GM19240 (cell line): ENCODE data around the gene AEBP2.
"Not testable (repeated sequence)": the region's sequence is repeated elsewhere in the genome, so short reads cannot be mapped to it uniquely, and the experiment has no call there.

ENCODE experiments used
- DNase-seq: peaks from one replicate; pipeline ENCODE4 v3.0.0; 2011; ENCODE audit warnings: low spot score; ENCODE audit not compliant: insufficient read length

Gene AEBP2, protein sequence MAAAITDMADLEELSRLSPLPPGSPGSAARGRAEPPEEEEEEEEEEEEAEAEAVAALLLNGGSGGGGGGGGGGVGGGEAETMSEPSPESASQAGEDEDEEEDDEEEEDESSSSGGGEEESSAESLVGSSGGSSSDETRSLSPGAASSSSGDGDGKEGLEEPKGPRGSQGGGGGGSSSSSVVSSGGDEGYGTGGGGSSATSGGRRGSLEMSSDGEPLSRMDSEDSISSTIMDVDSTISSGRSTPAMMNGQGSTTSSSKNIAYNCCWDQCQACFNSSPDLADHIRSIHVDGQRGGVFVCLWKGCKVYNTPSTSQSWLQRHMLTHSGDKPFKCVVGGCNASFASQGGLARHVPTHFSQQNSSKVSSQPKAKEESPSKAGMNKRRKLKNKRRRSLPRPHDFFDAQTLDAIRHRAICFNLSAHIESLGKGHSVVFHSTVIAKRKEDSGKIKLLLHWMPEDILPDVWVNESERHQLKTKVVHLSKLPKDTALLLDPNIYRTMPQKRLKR

DNA sequence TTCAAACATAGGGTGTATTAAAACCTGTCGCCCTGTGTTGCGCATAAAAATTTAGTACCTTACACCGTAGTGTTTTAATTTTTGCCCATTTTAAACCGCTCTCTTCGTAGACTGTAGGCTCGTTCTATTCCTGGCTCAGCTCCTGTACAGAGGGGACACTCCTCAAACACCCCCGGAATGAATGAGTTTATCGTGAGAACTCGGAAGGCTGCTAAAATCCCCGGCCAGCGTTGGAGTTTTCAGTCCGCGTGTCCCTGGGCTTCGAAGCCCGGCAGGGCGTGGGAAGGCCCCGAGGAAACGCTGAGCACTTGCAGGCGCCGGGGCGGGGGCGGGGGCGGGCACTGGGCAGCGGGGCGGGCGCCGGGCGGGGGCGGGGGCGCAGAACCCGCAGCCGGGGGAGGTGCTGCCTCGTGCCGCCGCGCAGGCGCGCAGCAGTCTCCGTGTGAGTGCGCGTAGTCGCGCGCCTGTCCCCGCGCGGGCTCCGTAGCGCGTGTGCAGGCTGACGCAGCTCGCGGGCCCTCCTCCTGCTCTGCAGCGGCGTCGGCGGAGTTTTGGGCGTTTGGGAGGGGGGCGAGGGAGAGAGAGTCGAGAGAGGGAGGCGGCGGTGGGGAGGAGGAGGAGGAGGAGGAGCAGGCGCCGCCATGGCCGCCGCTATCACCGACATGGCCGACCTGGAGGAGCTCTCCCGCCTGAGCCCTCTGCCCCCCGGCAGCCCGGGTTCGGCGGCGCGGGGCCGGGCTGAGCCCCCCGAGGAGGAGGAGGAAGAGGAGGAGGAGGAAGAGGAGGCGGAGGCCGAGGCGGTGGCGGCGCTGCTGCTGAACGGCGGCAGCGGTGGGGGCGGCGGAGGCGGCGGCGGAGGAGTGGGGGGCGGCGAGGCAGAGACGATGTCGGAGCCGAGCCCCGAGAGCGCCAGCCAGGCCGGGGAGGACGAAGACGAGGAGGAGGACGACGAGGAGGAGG, at the start of gene AEBP2:
Gene AEBP2, plus strand, starts transcription at position 434 of the 960 bp plus-strand sequence. Its CDS starts 208 bp downstream, at position 642.
- DNase-seq: peak; percentile 73

DNA sequence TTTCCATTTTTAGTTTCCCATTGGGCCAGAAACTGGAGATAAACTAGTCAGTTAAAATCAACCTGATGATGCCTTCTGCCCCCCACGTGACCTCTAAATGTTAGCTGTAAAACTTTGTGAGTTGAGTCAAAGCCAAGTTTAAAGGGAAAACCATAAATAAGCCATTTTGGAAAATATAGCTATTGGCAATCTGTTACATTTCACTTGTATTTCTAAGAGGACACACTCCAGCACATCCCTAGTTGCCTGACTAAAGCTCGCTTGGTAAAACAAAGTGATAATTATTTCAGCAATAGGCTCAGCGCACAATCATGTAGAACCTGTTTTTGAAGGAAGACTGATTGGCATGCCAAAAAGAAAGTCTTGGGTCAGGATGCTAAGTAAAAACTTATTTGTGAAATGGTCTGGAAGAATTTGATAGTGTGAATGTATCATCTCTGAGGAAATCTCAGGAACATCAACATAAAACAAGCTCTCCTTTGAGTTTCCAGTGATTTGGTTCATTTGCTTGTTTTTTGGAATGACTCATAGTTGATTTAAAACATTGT, 49.2 kb upstream of the AEBP2 start:
- DNase-seq: no peak

- not testable (repeated sequence) for DNase-seq
Observed at GRCh38 chr12:19392644-19393043, 46.6 kb upstream of the AEBP2 start.

DNA sequence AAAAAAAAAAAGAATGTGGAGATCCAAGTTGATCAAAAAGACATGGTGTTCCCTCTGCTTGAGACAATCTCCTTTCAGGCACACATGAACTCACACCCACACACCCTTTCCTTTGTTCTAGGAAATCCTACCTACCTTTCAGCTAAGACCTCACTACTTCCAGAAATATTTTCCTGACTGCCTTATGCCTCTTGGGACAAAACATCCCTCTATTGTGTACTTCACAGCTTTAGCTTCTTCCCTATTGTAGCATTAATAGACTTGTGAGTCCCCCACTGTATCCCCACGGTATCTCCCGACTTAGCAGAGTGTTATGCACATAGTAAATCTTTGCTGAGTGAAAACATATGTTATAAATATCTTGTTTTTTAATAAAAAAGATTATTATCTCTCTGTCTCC, 44.9 kb upstream of the AEBP2 start:
- no peak for DNase-seq

- no peak for DNase-seq
Observed at GRCh38 chr12:19397534-19397933, 41.8 kb upstream of the AEBP2 start.

DNA sequence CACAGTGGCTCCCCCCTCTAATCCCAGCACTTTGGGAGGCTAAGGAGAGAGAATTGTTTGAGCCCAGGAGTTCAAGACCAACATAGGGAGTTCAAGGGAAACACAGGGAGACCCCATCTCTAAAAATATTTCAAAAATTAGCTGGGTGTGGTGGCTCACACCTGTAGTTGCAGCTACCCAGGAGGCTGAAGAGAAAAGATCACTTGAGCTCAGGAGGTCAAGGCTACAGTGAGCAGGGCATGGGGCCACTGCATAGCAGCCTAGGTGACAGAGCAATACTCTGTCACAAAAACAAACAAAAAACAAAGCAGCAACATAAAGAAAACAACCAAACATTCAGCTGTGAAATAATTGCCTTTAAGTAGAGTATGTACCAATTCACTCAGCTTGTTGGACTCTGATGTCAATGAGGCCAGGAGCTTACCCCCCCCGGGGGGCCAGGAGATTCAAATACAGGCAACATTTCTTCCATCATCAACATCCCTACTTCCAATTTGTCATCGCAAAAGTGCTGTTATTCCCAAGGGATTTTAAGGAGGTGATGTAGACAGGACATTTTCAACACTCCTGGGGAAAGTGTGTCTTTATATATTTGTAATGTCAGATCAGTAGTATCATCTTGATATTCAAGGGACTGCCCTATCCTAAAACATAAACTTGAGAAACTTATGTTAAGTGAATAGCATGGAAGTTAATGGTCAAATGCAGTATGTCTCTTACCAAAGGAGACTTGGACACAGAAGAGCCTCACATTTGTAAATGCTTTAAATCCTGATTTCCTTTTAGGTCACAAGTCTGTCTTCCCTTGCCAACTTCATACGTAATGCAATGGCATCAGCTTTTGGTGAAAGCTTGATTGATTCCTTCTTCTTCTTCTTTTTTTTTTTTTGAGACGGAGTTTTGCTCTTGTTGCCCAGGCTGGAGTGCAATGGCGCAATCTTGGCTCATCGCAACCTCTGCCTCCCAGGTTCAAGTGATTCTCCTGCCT, 40.6 kb upstream of the AEBP2 start:
- DNase-seq: no peak

DNA sequence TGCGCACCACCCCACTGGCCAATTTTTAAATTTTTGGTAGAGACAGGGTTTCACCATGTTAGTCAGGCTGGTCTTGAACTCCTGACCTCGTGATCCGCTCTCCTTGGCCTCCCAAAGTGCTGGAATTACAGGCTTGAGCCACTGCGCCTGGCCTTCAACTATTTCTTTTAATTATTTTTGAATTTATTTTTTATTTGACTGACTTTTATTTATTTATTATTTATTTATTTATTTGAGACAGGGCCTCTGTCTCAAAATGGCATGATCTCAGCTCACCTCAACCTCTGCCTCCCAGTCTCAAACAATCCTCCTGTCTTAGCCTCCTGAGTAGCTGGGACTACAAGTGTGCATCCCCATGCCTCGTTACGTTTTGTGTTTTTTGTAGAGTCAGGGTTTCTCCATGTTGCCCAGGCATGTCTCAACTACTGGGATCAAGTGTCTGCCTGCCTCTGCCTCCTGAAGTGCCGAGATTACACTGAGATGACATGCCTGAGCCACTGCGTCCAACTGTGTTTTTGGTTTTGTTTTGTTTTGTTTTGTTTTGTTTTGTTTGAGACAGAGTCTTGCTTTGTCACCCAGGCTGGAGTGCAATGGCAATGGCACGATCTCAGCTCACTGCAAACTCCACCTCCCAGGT, 38.5 kb upstream of the AEBP2 start:
- DNase-seq: not testable (repeated sequence)

DNA sequence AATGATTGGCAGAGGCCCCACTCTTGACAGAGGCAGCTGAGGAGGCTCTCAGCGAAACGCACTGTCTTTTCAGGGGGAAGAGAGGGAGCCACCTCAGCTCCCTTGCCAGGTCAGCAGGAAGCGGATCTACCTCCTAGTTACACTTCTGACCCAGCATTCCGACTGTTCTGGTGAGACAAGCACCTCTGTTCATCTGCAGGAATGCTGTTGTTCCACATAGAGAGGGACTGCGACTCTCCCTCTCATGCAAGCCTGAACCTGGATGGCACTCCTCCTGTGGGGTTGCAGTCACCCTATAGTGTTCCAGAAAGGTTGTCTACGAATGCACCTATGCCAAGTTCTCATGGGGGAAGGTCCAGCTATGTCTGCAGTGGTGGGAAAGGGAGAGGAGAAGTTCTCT, 37.1 kb upstream of the AEBP2 start:
- DNase-seq: no peak

- DNase-seq: no peak
Observed at GRCh38 chr12:19402743-19403431, 36.4 kb upstream of the AEBP2 start.

DNA sequence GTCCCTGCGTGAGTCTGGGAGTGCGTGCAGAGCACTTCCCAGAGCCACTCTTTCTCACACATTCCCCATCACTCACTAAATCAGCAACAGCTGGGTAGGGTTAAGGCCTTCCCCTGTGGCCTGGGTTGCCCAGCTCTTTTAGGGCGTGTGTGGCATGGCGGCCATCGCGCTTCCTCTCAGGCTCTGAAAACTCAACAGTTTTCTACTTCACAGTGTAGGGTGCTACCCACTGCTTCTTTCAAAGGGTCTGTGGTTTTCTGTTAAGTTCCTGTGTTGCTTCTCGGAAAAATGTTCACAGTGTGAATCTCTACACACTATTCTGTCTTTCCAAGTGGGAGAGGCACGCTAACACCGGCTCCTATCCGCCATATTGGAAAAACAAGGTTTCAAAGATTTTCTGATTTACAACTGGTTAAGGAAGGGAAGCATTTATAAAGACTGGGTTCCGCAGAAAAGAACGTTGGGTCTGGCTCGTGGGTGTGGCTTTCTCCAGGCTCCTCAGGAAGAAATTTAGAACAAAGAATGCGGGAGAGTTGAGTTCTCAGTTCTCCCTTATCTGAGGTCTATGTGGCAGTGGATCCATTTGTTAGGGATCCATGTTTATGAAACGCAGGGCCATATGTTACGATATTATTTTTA, 34.9 kb upstream of the AEBP2 start:
- DNase-seq: no peak

- no peak for DNase-seq
Observed at GRCh38 chr12:19409376-19409775, 29.9 kb upstream of the AEBP2 start.

DNA sequence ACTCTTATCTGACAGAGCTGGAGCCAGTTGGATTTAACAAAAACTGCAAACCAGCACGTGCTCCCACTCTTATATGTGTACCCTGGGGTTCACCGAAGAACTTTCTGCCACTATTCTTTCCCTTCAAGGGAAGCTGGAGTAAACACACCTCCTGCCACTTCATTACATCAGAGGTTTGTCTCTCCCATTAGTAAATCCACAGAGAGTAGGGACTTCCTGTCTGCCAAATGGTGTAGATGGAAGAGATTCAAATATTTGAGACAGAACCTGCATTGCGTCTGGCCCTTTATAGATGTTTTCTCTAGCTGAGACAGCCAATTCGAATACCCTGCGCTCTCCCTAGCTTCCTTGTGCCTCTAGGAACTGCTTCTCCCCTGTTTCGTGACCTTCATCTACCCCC, 29.1 kb upstream of the AEBP2 start:
- no peak for DNase-seq

DNA sequence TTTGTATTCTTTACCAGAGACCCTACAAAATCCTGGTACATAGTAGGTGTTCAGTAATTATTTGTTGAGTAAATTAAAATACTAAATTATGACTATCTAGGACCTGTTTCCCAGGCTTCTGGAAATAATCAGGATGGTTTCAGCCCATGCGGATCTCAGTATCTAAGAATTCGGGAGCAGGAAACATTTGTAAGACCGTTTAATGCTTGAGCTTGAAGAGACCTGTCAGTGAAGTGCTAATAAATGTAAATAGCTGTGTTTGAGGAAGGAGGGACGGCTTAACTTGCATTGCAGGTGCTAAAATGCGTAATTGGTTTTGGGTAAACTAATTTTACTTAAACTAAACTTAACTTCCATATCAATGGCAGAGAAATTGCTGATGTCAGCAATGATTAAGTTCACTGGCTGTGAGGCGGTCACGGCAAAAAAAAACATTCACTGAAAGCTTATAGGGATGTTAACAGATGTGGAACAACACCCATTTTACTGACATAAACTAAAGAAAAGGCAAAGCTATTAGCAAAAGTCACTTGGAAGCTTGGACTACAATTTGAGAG, 28.6 kb upstream of the AEBP2 start:
- DNase-seq: no peak

- no peak for DNase-seq
Observed at GRCh38 chr12:19411234-19412204, 27.8 kb upstream of the AEBP2 start.

DNA sequence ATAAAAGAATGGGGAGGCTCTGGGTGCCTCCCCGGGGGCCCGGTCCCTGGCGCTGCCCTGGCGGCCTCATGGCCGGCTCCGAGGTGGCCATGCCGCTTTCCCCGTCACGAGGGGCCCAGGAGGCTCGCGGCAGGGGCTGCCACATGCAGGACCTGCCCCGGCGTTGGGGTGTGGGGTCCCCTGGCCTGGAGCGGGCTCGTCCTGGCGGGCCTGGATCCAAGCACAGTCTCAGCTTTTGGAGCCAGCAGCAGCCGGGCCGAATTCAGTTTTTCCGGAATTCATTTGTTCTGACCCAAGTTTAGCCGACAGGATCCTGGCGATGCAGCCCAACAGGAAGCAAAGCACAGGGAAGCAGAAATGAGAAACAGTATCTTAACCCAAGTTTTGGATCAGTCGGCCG, 26.4 kb upstream of the AEBP2 start:
- DNase-seq: no peak

- DNase-seq: not testable (repeated sequence)
Observed at GRCh38 chr12:19413582-19413981, 25.7 kb upstream of the AEBP2 start.

DNA sequence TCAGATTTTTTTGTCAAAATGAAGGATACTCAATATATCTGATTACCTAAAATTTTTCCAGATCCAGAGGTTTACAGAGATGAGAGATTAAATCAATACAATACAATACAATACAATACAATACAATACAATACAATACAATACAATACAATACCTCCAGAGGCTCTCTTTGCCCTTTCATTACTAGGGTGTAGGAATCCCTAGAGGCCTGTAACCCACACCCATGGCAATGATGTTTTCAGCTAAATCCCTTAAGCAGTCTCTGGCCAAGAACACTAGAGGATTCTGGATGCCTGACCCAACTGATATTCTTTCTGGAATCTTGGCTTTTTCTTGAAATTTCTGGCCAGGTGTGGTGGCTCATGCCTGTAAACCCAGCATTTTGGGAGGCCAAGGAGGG, 23.7 kb upstream of the AEBP2 start:
- no peak for DNase-seq
